Progenitor cell of endocrine pancreas (in vitro differentiated cells): ENCODE results near the gene NKAIN2. TPM values are rescaled to one million over a fixed set of nuclear protein-coding genes. Genes with fewer than 3 reads are reported as not detected.

Source experiments
- DNase-seq: peaks from one replicate; pipeline ENCODE4 v3.0.0; 2021; ENCODE audit warnings: low spot score; ENCODE audit not compliant: unreplicated experiment
- H3K27ac Mint-ChIP-seq: 2 replicates; pipeline ENCODE4 v1.8.0; 2021; ENCODE audit warnings: mild to moderate bottlenecking, moderate library complexity, mixed read lengths
- H3K27me3 Mint-ChIP-seq: 2 replicates; pipeline ENCODE4 v1.8.0; 2021; ENCODE audit warnings: mixed read lengths
- H3K36me3 Mint-ChIP-seq: 2 replicates; pipeline ENCODE4 v1.8.0; 2022; ENCODE audit warnings: mixed read lengths; ENCODE audit not compliant: insufficient read depth
- H3K4me1 Mint-ChIP-seq: 2 replicates; pipeline ENCODE4 v1.8.0; 2021; ENCODE audit warnings: low read depth, mixed read lengths
- H3K4me3 Mint-ChIP-seq: 2 replicates; pipeline ENCODE4 v1.8.0; 2021; ENCODE audit warnings: low read depth, mild to moderate bottlenecking, moderate library complexity, mixed read lengths
- H3K9me3 Mint-ChIP-seq: 2 replicates; pipeline ENCODE4 v1.8.0; 2021; ENCODE audit warnings: low read depth, mixed read lengths
- CTCF ChIP-seq: fragments of 200-600 bp; sonication (generic); IDR thresholded peaks from one replicate; pipeline ENCODE4 v1.5.0; 2021; ENCODE audit warnings: antibody characterized with exemption, mild to moderate bottlenecking; ENCODE audit not compliant: unreplicated experiment
- total RNA-seq: library from RNA; stranded (reverse); gene quantifications from 2 replicates; pipeline ENCODE4 v1.2.1, GENCODE V29; 2021

NKAIN2 gene
- total RNA-seq, 1 donor from 2014 or later: 2.5 TPM

GRCh38 chr6:124119596-124119995 lies 315.9 kb downstream of the NKAIN2 start:
- Mint-ChIP-seq H3K4me3 (no peak overlapping the region), H3K36me3 (no peaks in the 10 kb centered on the region), H3K4me1 (peaks cover 6% of the 10 kb centered on the region), H3K9me3 (no peaks in the 10 kb centered on the region), H3K27me3 (no peaks in the 10 kb centered on the region), H3K27ac (peak overlapping the region; percentile 50)
- no peak for TF ChIP-seq CTCF
- no peak for DNase-seq

- H3K4me3 Mint-ChIP-seq: no peak overlapping the region
- H3K36me3 Mint-ChIP-seq: no peaks in the 10 kb centered on the region
- DNase-seq: no peak
- no peak for TF ChIP-seq CTCF
- no peak overlapping the region for H3K27ac Mint-ChIP-seq
- no peaks in the 10 kb centered on the region for H3K9me3 Mint-ChIP-seq
- no peaks in the 10 kb centered on the region for H3K27me3 Mint-ChIP-seq
- H3K4me1 Mint-ChIP-seq: peaks cover 6% of the 10 kb centered on the region
Measured at GRCh38 chr6:124123617-124124209, 320.0 kb downstream of the NKAIN2 start.

- H3K4me3 Mint-ChIP-seq: no peak overlapping the region
- H3K27me3 Mint-ChIP-seq: no peaks in the 10 kb centered on the region
- no peaks in the 10 kb centered on the region for H3K36me3 Mint-ChIP-seq
- TF ChIP-seq CTCF: no peak
- H3K4me1 Mint-ChIP-seq: no peaks in the 10 kb centered on the region
- no peak for DNase-seq
- H3K9me3 Mint-ChIP-seq: peaks cover 7% of the 10 kb centered on the region
- H3K27ac Mint-ChIP-seq: no peak overlapping the region
Measured at GRCh38 chr6:124131259-124131658, 327.6 kb downstream of the NKAIN2 start.

GRCh38 chr6:124131779-124132178 lies 328.1 kb downstream of the NKAIN2 start:
- Mint-ChIP-seq H3K36me3 (no peaks in the 10 kb centered on the region), H3K27ac (no peak overlapping the region)

GRCh38 chr6:124132256-124132655 lies 328.6 kb downstream of the NKAIN2 start:
- TF ChIP-seq CTCF: no peak
- Mint-ChIP-seq H3K27ac (no peak overlapping the region), H3K36me3 (no peaks in the 10 kb centered on the region), H3K4me1 (no peaks in the 10 kb centered on the region), H3K9me3 (peaks cover 7% of the 10 kb centered on the region), H3K27me3 (no peaks in the 10 kb centered on the region), H3K4me3 (no peak overlapping the region)
- no peak for DNase-seq

More at GRCh38 chr6:124131779-124132178, 328.1 kb downstream of the NKAIN2 start:
- peaks cover 7% of the 10 kb centered on the region for H3K9me3 Mint-ChIP-seq
- no peak for TF ChIP-seq CTCF
- DNase-seq: no peak
- no peaks in the 10 kb centered on the region for H3K4me1 Mint-ChIP-seq
- H3K4me3 Mint-ChIP-seq: no peak overlapping the region
- no peaks in the 10 kb centered on the region for H3K27me3 Mint-ChIP-seq
